Dermis lymphatic vessel endothelial cell (primary cell): ENCODE results near the gene OR8D1. TPM values are rescaled to one million over a fixed set of nuclear protein-coding genes. Genes with fewer than 3 reads are reported as not detected.

Source experiments
- total RNA-seq: library from RNA; depleted of rRNA; stranded (reverse); fragments of >200 nt; gene quantifications from 2 replicates; pipeline ENCODE4 v1.2.1, GENCODE V29; 2014

Gene OR8D1
- total RNA-seq = not detected in 2 replicates

GRCh38 chr11:124313849-124314248 lies at the start of gene OR8D1:
Gene OR8D1, minus strand, starts transcription at chr11:124313949. Its CDS starts 3,183 bp downstream, at chr11:124310766.

GRCh38 chr11:124320097-124320496 lies 6.3 kb upstream of the OR8D1 start, which contains the start of gene OR8D2:
Gene OR8D2, minus strand, starts transcription at chr11:124320197. Its CDS starts 0 bp downstream, at chr11:124320197.

GRCh38 chr11:124256076-124256475 lies 57.7 kb downstream of the OR8D1 start, which contains the start of gene OR8G5:
Gene OR8G5, plus strand, starts transcription at chr11:124256376. Its CDS starts 8,556 bp downstream, at chr11:124264932.

Other genes starting within 250 kb of the OR8D1 start
- gene VWA5A, start 198.5 kb downstream of the OR8D1 start, total RNA-seq = 1.7 and 5.3 TPM in 2 replicates
- gene OR10D3, start 130.6 kb downstream of the OR8D1 start, total RNA-seq = not detected in 2 replicates
- gene OR8G1, start 72.9 kb downstream of the OR8D1 start, total RNA-seq = not detected in 2 replicates
- not detected in 2 replicates for gene OR8G5, start 57.6 kb downstream of the OR8D1 start, total RNA-seq
- not detected in 2 replicates for gene OR8D2, start 6.2 kb upstream of the OR8D1 start, total RNA-seq
- gene OR8B2, start 70.5 kb upstream of the OR8D1 start, total RNA-seq = not detected in 2 replicates
- not detected in 2 replicates for gene OR8B3, start 85.1 kb upstream of the OR8D1 start, total RNA-seq
- not detected in 2 replicates for gene OR8B4, start 110.9 kb upstream of the OR8D1 start, total RNA-seq
- not detected in 2 replicates for gene OR8B8, start 131.7 kb upstream of the OR8D1 start, total RNA-seq
- not detected in 2 replicates for gene OR8B12, start 229.7 kb upstream of the OR8D1 start, total RNA-seq